COR-L47 (cell line): Measurements from ENCODE around the gene FNDC3B.

Source experiments
- DNase-seq: peaks from one replicate; lab custom pipeline; 2025; lab: John Stamatoyannopoulos, UW

Gene FNDC3B

GRCh38 chr3:172396400-172396799, 357.0 kb downstream of the FNDC3B start:
- DNase-seq: no peak

GRCh38 chr3:172397716-172398405, 358.5 kb downstream of the FNDC3B start:
- DNase-seq: no peak

DNA sequence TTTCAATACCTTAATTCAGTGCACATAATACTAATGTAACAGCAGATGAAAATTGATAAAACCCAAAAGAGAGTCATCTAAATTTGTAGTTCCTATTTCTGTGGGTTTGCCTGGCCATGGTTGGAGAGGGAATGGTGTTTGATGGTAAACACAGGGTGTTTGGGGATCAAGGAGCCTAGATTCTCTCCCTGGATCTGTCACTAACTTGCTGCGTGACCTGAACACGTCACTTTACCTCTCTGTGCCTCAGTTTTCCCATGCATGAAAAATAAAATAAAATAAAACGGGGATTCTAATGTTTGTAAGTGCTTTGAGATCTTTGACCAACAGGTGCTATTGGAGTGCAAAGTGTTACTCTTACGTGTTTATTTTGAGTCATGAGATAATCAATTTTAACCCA, 359.1 kb downstream of the FNDC3B start:
- DNase-seq: no peak

- no peak for DNase-seq
Observed at GRCh38 chr3:172402090-172402489, 362.7 kb downstream of the FNDC3B start.

- no peak for DNase-seq
Observed at GRCh38 chr3:172402892-172403643, 363.7 kb downstream of the FNDC3B start.

DNA sequence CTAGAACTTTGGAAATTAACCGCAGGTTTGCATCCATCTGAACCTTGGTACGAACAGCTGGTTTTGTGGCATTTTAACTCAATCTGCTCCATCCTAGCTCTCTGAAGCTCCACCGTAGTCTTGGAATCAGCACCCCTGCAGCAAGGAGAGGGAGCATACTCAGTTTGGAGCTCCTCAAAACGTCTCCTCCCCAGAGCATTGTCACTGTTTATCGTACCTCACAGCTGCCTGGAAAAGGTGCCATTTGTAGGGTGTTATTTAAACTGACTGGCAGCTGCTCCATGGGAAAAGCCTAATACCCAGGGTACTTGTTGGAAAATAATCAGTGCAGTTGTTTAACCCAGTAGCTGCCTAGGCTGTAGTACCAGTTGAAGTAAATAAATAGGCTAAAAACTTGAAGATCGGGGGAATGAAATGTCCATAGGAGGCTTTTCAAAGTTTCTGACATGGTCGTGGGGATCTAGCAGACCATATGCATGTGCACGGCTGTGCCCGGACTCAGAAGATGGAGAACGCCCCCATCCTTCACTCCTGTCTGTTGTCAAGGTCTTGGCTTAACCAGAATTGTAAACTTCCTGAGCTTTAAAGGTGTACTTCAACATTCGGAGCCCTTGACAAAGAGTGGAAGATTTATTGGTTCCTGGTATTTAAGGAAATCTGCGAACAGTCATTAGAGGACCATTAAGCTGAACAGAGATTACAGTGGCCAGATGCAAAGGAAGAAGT, 365.0 kb downstream of the FNDC3B start:
- DNase-seq: no peak

- DNase-seq: no peak
Observed at GRCh38 chr3:172405914-172406313, 366.5 kb downstream of the FNDC3B start.

DNA sequence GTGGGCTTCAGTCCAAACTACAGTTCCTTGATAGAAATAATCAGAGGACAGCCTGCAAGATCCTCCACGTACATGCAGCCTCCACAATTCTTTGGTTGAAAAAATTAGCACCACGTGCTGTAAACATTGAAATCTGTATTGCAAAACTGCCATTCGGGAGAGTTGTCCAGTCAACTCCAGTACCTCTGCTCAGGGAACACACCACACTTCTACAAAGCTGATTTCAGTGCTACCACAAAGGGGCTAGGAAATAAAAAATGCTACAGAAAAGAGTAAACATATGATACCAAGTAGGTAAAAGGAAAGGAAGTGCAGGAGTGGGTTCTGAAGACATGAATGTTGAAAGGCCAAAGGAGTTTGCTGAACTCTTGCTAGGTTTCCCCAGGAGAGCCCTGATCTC, 368.5 kb downstream of the FNDC3B start:
- no peak for DNase-seq

DNA sequence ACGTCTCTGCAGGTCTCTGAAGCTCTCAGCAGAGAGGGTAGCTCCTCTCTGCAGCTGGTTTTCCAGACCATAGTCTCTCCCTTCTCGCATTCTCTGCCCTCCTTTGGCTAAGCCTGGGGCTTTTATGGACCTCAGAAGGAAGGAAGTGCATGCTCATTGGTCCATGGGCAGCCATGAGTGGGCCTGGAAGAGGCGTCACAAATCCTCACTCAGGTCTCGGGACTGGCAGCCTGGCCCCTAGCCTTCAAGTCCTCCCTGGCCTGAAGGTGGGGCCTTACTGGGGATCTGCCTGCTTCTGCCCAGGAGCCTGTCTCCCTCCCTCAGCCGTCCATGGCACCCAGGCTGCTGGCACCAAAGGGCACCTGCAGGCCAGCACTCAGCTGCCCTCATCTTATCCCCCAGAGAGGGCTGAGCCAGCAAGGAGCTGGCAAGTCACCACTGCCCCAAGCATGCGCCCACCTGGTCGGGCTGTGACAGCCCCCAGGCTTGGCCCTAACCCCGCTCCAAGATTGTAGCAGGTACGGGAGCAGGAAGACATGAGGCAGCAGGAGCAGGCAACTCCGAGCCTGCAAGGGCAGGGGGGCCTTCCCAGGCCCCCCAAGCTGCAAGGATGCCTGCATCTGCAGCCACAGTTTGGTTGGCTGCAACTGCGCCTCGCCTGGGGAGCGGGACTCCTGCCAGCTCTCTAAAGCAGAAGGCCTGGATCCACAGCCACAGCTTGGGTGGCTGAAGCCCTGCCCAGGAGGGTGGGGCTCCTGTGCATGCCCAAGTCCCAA, 371.5 kb downstream of the FNDC3B start:
- DNase-seq: no peak

- no peak for DNase-seq
Observed at GRCh38 chr3:172411478-172411947, 372.1 kb downstream of the FNDC3B start.

DNA sequence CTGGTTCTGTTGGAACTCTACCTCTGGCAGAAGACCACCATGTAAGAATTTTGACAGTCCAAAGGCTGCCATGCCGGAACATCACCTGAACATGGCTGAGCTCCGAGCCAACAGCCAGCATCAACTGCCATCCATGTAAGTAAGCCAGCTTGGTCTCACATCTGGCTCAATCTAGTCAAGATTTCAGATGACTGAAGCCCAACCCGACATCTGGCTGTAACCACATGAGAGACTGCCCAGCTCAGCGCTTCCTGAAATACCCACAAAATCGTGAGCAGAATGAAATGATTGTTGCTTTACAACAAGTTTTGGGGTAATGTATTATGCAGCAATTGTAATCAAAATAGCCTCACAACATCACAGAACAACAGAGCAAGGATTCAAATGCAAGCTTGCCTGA, 375.9 kb downstream of the FNDC3B start:
- no peak for DNase-seq

DNA sequence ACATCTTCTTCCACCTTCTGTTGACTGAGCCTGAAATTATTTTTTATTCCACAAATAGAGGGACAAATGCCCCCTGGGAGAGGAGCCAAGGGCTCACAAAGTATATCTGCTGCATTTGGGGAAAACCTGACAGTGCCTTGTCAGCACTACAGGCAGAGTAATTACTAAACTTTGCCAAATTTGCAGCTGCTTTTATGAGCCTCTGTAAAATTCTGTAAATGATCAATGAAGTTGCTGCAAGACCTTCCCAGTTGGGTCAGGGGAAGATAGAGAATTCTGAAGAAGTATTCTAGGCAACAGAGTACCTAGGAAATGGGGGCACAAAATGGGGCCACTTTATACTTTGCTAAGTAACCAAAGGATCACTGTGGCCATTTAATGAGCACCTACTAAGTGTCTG, 398.3 kb downstream of the FNDC3B start:
- DNase-seq: no peak

GRCh38 chr3:172438186-172438585, 398.8 kb downstream of the FNDC3B start:
- DNase-seq: no peak

- DNase-seq: no peak
Observed at GRCh38 chr3:172441581-172441980, 402.2 kb downstream of the FNDC3B start.

DNA sequence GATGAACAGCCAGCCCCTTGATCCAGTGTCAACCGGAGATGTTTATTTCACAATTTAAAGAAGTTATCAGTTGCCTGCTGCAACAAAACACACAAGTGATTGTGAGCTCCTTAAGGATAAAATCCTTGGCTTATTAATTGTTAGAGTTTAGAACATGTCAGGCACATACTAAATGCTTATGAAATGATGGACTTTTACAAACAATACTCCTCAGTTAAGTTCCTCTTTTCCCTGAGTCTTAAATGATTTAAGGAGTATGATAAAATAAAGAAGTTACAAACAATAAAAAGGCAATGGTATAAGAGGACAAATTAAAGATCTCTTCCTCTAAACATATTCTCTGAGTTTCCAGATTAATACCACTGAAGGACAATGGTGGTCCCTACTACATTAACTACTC, 403.2 kb downstream of the FNDC3B start:
- DNase-seq: no peak

- no peak for DNase-seq
Observed at GRCh38 chr3:172444821-172445220, 405.4 kb downstream of the FNDC3B start.

GRCh38 chr3:172446198-172446597, 406.8 kb downstream of the FNDC3B start:
- DNase-seq: no peak

- DNase-seq: no peak
Observed at GRCh38 chr3:172447611-172448579, 408.5 kb downstream of the FNDC3B start, which contains the start of gene GHSR. GHSR (minus strand) TSS chr3:172448456; CDS start chr3:172448413, 43 bp downstream.

- no peak for DNase-seq
Observed at GRCh38 chr3:172448661-172449465, 409.5 kb downstream of the FNDC3B start.
